GM18519 (cell line): ENCODE measurements around the gene SHF.
"Not testable (repeated sequence)": the region's sequence is repeated elsewhere in the genome, so short reads cannot be mapped to it uniquely, and the experiment has no call there.

Experiments used
- ATAC-seq: cut with Tn5 transposase; IDR thresholded peaks from one replicate; pipeline ENCODE4 v1.9.1; 2021; ENCODE audit warnings: mild to moderate bottlenecking, moderate library complexity; ENCODE audit not compliant: unreplicated experiment, low FRiP score

Gene SHF

GRCh38 chr15:45148076-45149059 lies 39.4 kb downstream of the SHF start:
- ATAC-seq = no peak

- ATAC-seq = no peak
Observed at GRCh38 chr15:45147606-45148005, 40.2 kb downstream of the SHF start.

GRCh38 chr15:45146405-45146804 lies 41.4 kb downstream of the SHF start:
- ATAC-seq = no peak

- ATAC-seq = no peak
Observed at GRCh38 chr15:45144775-45145174, 43.0 kb downstream of the SHF start.

GRCh38 chr15:45143946-45144345 lies 43.8 kb downstream of the SHF start:
- ATAC-seq = no peak

- ATAC-seq = no peak
Observed at GRCh38 chr15:45143056-45143455, 44.7 kb downstream of the SHF start.

GRCh38 chr15:45141386-45141785 lies 46.4 kb downstream of the SHF start:
- no peak for ATAC-seq

GRCh38 chr15:45140557-45141250 lies 47.1 kb downstream of the SHF start:
- no peak for ATAC-seq

GRCh38 chr15:45139770-45140169 lies 48.0 kb downstream of the SHF start:
- no peak for ATAC-seq

- ATAC-seq = no peak
Observed at GRCh38 chr15:45138814-45139765, 48.7 kb downstream of the SHF start.

GRCh38 chr15:45137703-45138102 lies 50.1 kb downstream of the SHF start:
- ATAC-seq = no peak

- ATAC-seq = no peak
Observed at GRCh38 chr15:45136378-45136764, 51.4 kb downstream of the SHF start.

- ATAC-seq = not testable (repeated sequence)
Observed at GRCh38 chr15:45135705-45136377, 51.9 kb downstream of the SHF start.

GRCh38 chr15:45134682-45135604 lies 52.8 kb downstream of the SHF start:
- no peak for ATAC-seq

- no peak for ATAC-seq
Observed at GRCh38 chr15:45134046-45134445, 53.7 kb downstream of the SHF start.

GRCh38 chr15:45133561-45133920 lies 54.2 kb downstream of the SHF start:
- ATAC-seq = no peak

GRCh38 chr15:45132844-45133560 lies 54.8 kb downstream of the SHF start:
- ATAC-seq = no peak

- ATAC-seq = no peak
Observed at GRCh38 chr15:45131510-45131909, 56.3 kb downstream of the SHF start.
